Erythroblast (primary cell): ENCODE measurements around the gene TRPM3.

ENCODE experiments used
- GATA1 ChIP-seq: IDR thresholded peaks from 2 replicates; pipeline ENCODE4 v1.6.1; 2011; ENCODE audit warnings: low read depth, mild to moderate bottlenecking, control low read depth, low read length, moderate library complexity
- POLR2A ChIP-seq: IDR thresholded peaks from 2 replicates; pipeline ENCODE4 v1.6.1; 2011; ENCODE audit warnings: mild to moderate bottlenecking, low read length

GRCh38 chr9:70484232-70485130 is 636.9 kb downstream of the TRPM3 start:
- no peak for TF ChIP-seq POLR2A
- TF ChIP-seq GATA1: no peak
